Measurements from ENCODE around the gene PBX4. TPM values are rescaled to one million over a fixed set of nuclear protein-coding genes. Genes with fewer than 3 reads are reported as not detected.

The PBX4 gene
- total RNA-seq, 1 donor from 2014 or later, result 0.93 TPM

DNA sequence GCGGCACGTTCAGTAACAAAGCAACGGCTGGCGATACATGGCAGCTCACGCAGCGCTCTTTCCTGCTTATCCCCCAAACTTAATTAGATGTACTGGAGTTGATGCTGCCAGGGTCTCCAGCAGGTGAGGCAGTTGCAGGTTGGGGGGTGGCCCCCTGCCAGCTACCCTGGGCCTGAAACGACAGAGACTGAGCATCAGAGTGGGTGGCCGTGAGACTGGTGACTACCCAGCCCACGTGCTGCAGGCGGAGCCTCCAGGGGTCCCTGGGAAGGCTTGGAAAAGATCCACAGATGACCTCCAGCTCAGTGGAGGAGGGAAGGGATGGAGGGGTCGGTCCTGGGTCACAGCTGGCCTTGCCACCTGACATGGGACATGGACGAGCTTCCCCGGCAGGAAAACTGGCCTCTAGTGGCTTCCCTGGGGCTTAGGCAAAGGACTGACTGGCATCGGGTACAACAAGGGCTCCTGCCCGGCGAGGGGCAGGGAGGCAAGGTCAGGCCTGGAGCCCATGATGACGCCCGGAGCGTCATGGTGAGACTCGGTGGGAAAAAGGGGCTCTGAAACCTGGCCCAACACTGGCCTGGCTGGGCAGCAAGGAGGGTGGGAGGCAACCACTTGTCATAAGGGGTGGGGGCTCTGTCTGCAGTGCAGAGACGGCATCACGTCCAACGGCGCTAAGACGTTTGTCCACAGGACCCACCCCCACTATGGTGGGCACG is 56.4 kb downstream of the PBX4 start:
- Histone ChIP-seq H3K79me2 (ENCODE audit: insufficient read depth, low read length) (no peaks in the 10 kb centered on the region), H3K9me3 (ENCODE audit: insufficient read depth, low read depth, low read length) (no peaks in the 10 kb centered on the region), H3K4me3 (ENCODE audit: insufficient read depth, low read depth, low read length) (no peak overlapping the region), H3K27ac (ENCODE audit: low read depth, low read length) (no peak overlapping the region), H3K27me3 (ENCODE audit: insufficient read depth, low read length) (no peaks in the 10 kb centered on the region), H2AFZ (ENCODE audit: low read depth, low read length) (no peak overlapping the region), H4K20me1 (ENCODE audit: insufficient read depth, low read length) (no peaks in the 10 kb centered on the region), H3K4me1 (ENCODE audit: insufficient read depth, low read length) (peaks cover 4% of the 10 kb centered on the region), H3K9ac (ENCODE audit: low read length) (no peak overlapping the region), H3K4me2 (ENCODE audit: low read length) (no peak overlapping the region), H3K36me3 (ENCODE audit: insufficient read depth, low read length) (no peaks in the 10 kb centered on the region)
- H3K27ac Mint-ChIP-seq (ENCODE audit: unreplicated experiment), result no peak overlapping the region
- peaks cover 3% of the 10 kb centered on the region for H3K4me1 Mint-ChIP-seq (ENCODE audit: low read depth, unreplicated experiment)
- DNase-seq (ENCODE audit: low read depth), result no peak
- H3K4me3 Mint-ChIP-seq (ENCODE audit: unreplicated experiment), result no peak overlapping the region
- TF ChIP-seq EZH2 (IDR thresholded peaks at IDR 0.05; ENCODE audit: insufficient read depth, low read length), result no peak
- TF ChIP-seq, protein P1, sequence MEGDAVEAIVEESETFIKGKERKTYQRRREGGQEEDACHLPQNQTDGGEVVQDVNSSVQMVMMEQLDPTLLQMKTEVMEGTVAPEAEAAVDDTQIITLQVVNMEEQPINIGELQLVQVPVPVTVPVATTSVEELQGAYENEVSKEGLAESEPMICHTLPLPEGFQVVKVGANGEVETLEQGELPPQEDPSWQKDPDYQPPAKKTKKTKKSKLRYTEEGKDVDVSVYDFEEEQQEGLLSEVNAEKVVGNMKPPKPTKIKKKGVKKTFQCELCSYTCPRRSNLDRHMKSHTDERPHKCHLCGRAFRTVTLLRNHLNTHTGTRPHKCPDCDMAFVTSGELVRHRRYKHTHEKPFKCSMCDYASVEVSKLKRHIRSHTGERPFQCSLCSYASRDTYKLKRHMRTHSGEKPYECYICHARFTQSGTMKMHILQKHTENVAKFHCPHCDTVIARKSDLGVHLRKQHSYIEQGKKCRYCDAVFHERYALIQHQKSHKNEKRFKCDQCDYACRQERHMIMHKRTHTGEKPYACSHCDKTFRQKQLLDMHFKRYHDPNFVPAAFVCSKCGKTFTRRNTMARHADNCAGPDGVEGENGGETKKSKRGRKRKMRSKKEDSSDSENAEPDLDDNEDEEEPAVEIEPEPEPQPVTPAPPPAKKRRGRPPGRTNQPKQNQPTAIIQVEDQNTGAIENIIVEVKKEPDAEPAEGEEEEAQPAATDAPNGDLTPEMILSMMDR (IDR thresholded peaks at IDR 0.05; ENCODE audit: insufficient read depth, low read depth, low read length), result no peak
- H3K9me3 Mint-ChIP-seq (ENCODE audit: unreplicated experiment), result peaks cover 3% of the 10 kb centered on the region
- H3K27me3 Mint-ChIP-seq (ENCODE audit: low read depth, unreplicated experiment), result peaks cover 14% of the 10 kb centered on the region
- no peak for FAIRE-seq
- H3K36me3 Mint-ChIP-seq (ENCODE audit: low read depth, unreplicated experiment), result peaks cover 9% of the 10 kb centered on the region

DNA sequence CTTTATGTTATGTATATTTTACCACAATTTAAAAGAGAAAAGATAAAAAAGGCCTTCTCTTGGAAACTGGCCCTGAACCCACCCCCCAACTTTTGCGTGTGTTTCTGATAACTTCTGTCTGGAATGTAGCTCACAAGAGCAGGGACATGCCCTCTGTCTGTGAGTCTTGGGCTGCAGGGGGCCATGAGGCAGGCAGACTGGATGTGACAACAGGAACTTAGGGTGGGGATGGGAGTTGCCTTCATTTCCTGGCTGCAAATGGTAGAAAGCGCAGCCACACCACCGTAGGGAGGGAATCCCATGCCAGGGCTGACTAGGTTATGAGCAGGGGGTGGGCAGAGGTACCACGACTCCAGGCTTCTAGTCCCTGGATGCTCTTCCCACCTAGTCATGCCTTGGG is 58.6 kb downstream of the PBX4 start:
- H3K9ac ChIP-seq (ENCODE audit: low read length), result no peak overlapping the region
- no peak overlapping the region for H2AFZ ChIP-seq (ENCODE audit: low read depth, low read length)
- no peak overlapping the region for H3K27ac ChIP-seq (ENCODE audit: low read depth, low read length)
- no peaks in the 10 kb centered on the region for H3K27me3 ChIP-seq (ENCODE audit: insufficient read depth, low read length)
- no peak overlapping the region for H3K4me3 Mint-ChIP-seq (ENCODE audit: unreplicated experiment)
- H3K4me2 ChIP-seq (ENCODE audit: low read length), result no peak overlapping the region
- H3K36me3 ChIP-seq (ENCODE audit: insufficient read depth, low read length), result no peaks in the 10 kb centered on the region
- H3K79me2 ChIP-seq (ENCODE audit: insufficient read depth, low read length), result no peaks in the 10 kb centered on the region
- peaks cover 6% of the 10 kb centered on the region for H3K36me3 Mint-ChIP-seq (ENCODE audit: low read depth, unreplicated experiment)
- no peaks in the 10 kb centered on the region for H4K20me1 ChIP-seq (ENCODE audit: insufficient read depth, low read length)
- peaks cover 14% of the 10 kb centered on the region for H3K27me3 Mint-ChIP-seq (ENCODE audit: low read depth, unreplicated experiment)
- FAIRE-seq (no peak), DNase-seq (ENCODE audit: low read depth) (no peak)
- H3K4me1 Mint-ChIP-seq (ENCODE audit: low read depth, unreplicated experiment), result peaks cover 1% of the 10 kb centered on the region
- no peaks in the 10 kb centered on the region for H3K9me3 ChIP-seq (ENCODE audit: insufficient read depth, low read depth, low read length)
- no peak overlapping the region for H3K27ac Mint-ChIP-seq (ENCODE audit: unreplicated experiment)
- peaks cover 3% of the 10 kb centered on the region for H3K9me3 Mint-ChIP-seq (ENCODE audit: unreplicated experiment)
- no peak overlapping the region for H3K4me3 ChIP-seq (ENCODE audit: insufficient read depth, low read depth, low read length)
- no peaks in the 10 kb centered on the region for H3K4me1 ChIP-seq (ENCODE audit: insufficient read depth, low read length)
- no peak for TF ChIP-seq EZH2 (IDR thresholded peaks at IDR 0.05; ENCODE audit: insufficient read depth, low read length)
- TF ChIP-seq, protein P1 (IDR thresholded peaks at IDR 0.05; ENCODE audit: insufficient read depth, low read depth, low read length), result no peak

DNA sequence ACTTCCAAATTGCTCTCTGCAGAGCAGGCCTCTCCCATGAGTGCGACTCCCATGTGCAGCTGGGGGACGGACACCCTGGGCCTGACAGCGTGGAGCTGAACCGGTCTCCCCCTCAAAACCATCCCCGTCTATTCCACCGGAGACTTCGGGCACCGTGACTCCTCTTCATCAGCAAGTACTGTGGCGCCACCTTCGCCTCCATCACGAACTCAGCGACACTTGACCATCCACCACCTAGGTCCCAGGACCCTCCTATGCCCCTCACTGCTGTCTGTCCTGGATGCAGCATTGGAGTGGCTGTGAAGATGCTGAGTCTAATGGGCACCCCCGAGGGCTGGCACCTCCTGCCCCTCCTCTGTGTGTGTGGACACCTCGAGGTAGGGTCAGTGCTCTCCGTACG is 59.9 kb downstream of the PBX4 start:
- no peak overlapping the region for H3K4me3 ChIP-seq (ENCODE audit: insufficient read depth, low read depth, low read length)
- H3K9me3 ChIP-seq (ENCODE audit: insufficient read depth, low read depth, low read length), result no peaks in the 10 kb centered on the region
- H3K27ac ChIP-seq (ENCODE audit: low read depth, low read length), result no peak overlapping the region
- Mint-ChIP-seq H3K4me3 (ENCODE audit: unreplicated experiment) (no peak overlapping the region), H3K36me3 (ENCODE audit: low read depth, unreplicated experiment) (peaks cover 6% of the 10 kb centered on the region), H3K27ac (ENCODE audit: unreplicated experiment) (no peak overlapping the region), H3K27me3 (ENCODE audit: low read depth, unreplicated experiment) (peaks cover 14% of the 10 kb centered on the region), H3K9me3 (ENCODE audit: unreplicated experiment) (peaks cover 3% of the 10 kb centered on the region), H3K4me1 (ENCODE audit: low read depth, unreplicated experiment) (peaks cover 1% of the 10 kb centered on the region)
- DNase-seq (ENCODE audit: low read depth) (no peak), FAIRE-seq (no peak)
- TF ChIP-seq, protein P1 (IDR thresholded peaks at IDR 0.05; ENCODE audit: insufficient read depth, low read depth, low read length), result no peak
- no peak for TF ChIP-seq EZH2 (IDR thresholded peaks at IDR 0.05; ENCODE audit: insufficient read depth, low read length)
- no peaks in the 10 kb centered on the region for H3K36me3 ChIP-seq (ENCODE audit: insufficient read depth, low read length)
- no peak overlapping the region for H3K9ac ChIP-seq (ENCODE audit: low read length)
- H3K27me3 ChIP-seq (ENCODE audit: insufficient read depth, low read length), result no peaks in the 10 kb centered on the region
- H3K4me2 ChIP-seq (ENCODE audit: low read length), result no peak overlapping the region
- H2AFZ ChIP-seq (ENCODE audit: low read depth, low read length), result no peak overlapping the region
- no peaks in the 10 kb centered on the region for H3K79me2 ChIP-seq (ENCODE audit: insufficient read depth, low read length)
- H3K4me1 ChIP-seq (ENCODE audit: insufficient read depth, low read length), result no peaks in the 10 kb centered on the region
- no peaks in the 10 kb centered on the region for H4K20me1 ChIP-seq (ENCODE audit: insufficient read depth, low read length)

Measured in astrocyte (in vitro differentiated cells and primary cell).